Measurements from ENCODE around the gene LRFN3.
"Not testable (repeated sequence)": the region's sequence is repeated elsewhere in the genome, so short reads cannot be mapped to it uniquely, and the experiment has no call there.

Gene LRFN3, protein sequence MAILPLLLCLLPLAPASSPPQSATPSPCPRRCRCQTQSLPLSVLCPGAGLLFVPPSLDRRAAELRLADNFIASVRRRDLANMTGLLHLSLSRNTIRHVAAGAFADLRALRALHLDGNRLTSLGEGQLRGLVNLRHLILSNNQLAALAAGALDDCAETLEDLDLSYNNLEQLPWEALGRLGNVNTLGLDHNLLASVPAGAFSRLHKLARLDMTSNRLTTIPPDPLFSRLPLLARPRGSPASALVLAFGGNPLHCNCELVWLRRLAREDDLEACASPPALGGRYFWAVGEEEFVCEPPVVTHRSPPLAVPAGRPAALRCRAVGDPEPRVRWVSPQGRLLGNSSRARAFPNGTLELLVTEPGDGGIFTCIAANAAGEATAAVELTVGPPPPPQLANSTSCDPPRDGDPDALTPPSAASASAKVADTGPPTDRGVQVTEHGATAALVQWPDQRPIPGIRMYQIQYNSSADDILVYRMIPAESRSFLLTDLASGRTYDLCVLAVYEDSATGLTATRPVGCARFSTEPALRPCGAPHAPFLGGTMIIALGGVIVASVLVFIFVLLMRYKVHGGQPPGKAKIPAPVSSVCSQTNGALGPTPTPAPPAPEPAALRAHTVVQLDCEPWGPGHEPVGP

DNA sequence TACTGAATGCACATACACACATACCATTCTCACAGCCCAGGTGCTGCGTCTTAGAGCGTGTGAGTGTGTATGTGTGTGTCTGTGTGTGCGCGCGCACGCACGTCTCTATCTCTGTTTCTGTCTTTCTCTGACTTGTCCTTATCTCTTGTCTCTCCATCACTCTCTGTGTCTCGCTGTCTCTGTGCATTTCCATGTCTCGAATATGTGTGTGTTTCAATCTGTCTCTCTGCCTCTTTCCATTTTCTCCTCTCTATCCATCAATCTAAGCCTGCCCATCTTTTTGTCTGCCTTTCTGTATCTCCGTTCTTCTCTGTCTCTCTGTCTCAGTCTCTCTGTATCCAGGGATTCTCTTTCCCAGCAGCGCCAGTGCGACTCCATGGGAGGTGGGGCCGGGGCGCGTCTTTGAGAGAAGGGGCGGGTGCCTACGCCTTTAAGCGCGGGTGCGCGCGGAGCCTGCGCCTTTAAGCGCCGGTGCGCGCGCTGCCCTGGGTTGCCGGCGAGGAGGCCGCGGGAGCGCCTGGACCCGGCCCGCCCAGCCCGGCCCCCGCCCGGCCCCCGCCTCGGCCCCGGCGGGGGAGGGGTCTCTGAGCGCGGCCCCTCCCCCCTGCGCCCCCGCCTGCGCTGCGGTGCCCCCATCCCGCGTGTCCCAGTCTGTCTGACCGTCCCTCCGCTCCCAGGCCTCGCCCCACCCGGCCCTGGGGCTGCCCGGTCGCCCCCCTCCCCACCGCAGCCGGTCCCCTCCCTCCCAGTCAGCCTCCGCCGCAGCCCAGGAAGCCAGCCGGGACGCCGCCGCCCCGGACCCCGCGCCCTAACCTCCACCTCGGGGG, at the start of gene LRFN3:
Gene LRFN3, plus strand, starts transcription at position 464 of the 827 bp plus-strand sequence. CDS start 3,052 bp downstream, outside the sequence.
- peak; percentile 74 for DNase-seq

DNA sequence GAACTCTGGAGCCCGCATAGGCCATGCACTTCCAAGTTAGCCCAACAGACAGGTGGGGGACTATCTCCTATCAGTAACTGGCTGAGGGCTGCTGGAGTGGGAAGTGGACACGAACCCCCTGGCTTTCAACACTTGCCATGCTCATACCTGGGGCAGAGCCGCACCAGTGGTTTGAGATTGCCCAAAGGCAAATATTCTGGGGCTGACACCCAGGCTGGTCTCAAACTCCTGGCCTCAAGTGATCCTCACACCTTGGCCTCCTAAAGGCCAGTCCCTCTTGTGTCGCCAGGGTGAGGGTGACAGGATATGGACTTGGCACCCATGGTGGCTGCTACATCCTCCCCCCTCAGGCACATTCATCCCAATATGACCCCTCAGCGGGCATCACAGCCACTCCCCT, 49.0 kb upstream of the LRFN3 start:
- no peak for DNase-seq

DNA sequence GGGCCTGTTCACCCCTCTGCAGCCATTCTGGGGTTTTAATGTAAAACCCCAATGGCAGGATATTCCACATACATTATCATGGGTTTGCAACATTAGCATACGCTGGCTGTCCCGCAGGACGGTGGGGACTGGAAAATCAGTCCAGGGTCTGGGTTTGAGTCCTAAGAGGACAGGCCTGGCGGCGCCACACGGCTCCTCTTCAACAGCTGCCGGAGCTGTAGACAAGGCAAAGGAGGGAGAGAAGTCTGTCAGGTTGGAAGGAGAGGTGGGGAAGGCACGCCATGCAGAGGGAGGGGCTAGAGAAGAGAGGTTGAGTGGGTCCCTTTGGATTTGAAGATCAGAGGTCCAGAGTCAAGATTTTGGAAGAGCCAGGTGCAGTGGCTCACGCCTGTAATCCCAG, 47.8 kb upstream of the LRFN3 start:
- DNase-seq = no peak

DNA sequence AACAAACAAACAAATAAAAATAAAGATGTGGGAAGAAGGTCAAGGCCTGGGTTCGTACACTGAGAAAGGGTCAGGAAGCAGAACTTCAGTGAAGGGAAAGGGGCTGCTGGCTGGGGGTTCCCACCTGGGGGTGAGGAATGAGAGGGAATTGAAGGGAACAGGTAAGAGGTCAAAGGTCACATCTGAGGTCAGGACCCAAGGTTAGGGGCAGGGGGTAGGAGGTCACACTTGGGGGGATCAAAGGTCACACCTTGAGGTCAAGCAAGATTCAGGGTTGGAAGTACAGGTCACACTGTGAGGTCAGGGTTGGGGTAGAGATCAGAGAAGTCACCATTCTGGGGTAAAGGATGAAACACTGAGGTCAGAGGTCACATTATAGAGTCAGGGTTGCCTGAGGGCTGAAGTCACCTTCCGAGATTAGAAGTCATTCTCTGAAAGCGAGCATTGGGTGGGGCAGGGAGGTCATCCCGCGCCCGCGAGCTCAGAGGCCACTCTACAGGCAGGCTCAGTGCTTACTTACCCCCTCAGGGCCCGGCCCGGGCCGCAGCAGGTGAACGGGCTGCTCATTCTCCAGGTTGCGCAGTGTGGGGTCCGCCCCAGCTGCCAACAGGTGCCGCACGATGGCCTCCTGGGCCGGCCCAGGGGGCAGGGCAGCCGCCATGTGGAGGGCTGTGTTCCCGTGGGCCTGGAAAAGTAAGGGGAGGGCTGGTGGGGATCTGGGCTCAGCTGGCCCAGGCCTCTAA, 46.6 kb upstream of the LRFN3 start:
- no peak for DNase-seq

DNA sequence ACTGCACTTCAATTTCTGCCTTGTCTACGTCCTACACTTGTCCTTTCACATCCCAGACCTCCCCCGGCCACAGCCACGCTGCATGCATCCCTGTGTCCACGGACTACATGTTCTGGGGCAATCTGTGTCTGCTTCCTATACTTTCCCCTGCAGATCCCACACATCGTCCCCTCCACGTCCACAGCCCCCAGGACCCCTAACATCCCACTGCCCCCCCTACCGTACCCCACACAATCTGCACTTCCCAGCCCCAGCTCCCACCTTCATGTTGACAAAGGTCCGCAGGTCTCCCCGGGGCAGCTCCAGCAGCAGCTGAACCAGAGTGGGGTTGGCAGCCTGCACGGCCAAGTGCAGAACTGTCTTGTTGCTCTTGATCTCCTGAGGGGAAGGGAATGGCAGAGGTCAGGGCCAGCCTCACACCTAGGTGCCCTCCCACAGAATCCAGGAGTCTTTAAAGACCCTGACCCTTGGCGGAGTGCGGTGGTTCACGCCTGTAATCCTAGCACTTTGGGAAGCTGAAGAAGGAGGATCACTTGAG, 46.0 kb upstream of the LRFN3 start:
- no peak for DNase-seq

DNA sequence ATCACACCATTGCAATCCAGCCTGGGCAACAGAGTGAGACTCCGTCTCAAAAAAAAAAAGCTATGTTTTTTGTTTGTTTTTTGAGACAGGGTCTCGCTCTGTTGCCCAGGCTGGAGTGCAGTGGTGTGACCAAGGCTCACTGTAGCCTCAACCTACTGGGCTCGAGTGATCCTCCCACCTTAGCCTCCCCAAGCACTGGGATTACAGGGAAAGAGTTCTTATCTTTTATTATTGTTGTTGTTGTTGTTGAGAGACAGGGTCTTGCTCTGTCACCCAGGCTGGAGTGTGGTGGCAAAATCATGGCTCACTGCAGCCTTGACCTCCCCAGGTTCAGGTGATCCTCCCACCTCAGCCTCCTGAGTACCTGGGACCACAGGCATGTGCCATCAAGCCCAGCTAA, 44.4 kb upstream of the LRFN3 start:
- DNase-seq = not testable (repeated sequence)

DNA sequence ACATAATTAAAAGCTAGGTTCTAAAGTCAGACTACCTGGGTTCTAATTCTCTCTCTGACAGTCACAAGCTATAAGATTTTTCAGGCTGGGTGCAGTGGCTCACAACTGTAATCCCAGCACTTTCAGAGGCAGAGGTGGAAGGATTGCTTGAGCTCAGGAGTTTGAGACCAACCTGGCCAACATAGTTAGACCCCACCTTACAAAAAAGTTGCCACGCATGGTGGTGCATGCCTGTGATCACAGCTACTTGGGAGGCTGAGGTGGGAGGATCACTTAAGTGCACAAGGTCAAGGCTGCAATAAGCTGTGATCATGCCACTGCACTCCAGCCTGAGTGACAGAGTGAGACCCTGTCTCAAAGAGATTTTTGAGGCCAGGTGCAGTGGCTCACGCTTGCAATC, 41.8 kb upstream of the LRFN3 start:
- no peak for DNase-seq

DNA sequence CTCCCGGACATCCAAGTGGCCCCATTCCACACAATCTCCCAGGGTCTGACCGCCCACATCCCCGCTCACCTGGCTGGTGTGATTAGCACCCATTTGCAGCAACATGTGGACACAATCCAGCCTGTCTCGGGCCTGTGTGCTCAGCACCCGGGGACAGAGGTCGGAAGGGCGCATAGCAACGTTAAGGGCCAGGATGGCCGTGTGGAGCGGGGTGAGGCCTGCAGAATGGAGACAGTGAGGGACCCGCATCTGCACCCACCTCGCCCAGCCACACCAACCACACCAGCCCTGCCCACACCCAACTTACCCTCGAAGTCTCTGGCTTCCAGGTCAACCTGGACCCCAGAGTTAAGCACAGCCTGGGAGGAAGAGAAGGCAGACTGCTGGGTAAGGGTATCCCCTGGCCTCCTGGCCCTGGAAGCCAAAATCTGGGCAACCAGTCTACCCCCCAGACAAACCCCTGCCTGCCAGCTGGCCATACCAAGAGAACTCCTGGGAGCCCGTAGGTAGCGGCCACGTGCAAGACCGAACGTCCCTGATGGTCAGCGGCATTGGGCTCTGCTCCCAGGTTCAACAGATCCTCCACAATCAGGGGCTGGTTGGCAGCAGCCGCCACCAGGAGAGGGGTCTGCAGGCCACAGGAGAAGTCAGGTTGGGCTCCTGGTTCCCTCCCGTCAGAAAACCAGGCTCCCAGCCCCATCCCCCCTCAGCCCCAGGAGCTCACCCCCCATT, 40.1 kb upstream of the LRFN3 start:
- DNase-seq = no peak

DNA sequence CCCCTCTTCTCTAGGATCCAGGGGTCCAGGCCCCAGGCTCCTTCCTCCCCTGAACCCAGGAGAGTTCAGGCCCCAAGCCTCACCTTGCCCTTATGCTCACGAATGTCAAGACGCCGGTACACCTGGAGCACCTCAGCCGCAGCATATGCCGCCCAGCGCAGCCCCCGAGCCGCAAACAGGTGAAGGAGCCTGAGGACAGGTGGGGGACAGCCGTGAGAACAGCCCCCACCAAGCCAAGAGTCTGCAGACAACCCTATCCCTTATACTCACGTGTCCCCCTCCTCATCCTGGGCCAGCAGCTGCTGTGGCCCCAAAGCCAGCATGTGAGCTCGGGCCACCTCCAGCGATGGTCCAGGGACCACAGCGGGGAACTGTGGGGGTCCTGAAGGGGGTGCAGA, 39.5 kb upstream of the LRFN3 start:
- DNase-seq = no peak

DNA sequence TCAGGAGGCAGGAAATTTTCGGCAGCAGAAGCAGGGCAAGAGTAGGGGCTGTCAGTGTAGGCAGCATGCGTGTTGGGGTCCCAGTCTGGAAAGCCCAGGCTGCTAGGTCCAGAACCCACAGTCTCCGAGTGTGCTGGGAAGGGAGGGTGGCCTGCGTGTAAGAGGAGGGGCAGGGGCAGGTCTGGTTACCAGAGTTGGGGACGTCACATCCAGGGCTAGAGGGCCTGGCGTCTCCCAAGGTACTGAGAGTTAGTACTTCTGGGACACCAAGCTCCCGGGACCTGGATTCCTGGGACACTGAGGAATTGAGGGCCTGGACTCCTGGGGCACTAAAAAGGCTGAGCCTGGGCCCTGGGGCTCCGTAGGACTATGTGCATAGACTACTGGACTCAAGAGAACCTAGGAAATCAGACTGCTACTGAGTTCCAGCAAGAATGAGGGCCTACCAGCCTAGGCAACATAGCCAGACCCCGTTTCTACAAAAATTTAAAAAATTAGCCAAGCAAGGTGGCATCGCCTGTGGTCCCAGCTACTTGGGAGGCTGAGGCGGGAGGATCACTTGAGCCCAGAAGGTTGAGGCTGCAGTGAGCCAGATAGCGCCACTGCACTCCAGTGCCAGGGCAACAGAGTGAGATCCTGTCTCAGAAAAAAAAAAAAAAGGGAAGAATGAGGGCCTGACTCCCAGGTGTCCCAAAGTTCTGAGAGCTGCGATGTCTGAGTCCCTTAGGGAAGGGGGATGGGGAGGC, 38.3 kb upstream of the LRFN3 start:
- DNase-seq = no peak

DNA sequence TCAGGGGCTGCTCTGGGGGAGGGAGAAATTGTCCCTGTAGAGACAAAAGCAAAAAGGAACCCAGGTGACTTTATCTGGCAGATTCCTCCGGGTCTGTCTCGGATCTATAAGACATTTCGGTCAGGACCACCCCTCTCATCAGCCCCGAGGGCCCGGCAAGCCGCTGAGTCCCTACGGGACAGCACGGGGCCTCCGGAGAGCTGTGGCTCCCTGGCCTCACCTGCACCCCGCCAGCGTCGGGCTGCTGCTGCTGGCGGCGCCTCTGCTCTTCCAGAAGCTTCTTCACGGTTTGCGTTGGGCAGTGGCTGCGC, 37.7 kb upstream of the LRFN3 start:
- peak; percentile 1 for DNase-seq

DNA sequence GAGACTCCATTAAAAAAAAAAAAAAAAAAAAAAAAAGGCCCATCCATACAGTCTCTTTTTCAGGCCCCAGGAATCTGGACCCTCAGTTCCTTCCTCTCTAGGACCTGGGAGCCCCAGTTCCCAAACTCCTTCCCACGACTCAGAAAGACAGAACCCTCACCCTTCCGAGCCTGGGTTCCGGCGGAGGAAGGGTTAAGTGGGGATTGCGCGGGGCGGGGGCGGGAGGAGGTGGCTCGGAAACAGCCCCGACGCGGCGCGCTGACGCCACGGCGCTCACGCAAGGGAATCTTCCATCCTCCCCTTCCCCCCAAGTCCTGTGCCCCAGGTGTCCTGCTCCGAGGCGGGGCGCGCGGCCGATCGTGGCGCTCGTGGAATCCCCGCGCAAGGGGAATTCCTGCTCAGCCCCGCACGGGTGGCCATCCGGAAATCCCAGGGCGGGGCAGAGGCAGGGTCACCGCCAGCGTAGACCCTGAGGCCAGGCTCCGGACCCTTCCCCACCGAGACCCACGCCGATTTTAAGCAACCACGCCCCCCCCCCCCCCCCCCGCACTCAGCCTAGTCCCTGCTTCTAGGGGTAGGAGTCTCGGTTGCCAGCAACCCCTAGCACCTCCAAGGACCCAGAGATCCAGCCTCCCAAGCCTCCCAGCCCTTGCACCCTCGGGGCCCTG, 36.5 kb upstream of the LRFN3 start:
- peak; percentile 83 for DNase-seq

DNA sequence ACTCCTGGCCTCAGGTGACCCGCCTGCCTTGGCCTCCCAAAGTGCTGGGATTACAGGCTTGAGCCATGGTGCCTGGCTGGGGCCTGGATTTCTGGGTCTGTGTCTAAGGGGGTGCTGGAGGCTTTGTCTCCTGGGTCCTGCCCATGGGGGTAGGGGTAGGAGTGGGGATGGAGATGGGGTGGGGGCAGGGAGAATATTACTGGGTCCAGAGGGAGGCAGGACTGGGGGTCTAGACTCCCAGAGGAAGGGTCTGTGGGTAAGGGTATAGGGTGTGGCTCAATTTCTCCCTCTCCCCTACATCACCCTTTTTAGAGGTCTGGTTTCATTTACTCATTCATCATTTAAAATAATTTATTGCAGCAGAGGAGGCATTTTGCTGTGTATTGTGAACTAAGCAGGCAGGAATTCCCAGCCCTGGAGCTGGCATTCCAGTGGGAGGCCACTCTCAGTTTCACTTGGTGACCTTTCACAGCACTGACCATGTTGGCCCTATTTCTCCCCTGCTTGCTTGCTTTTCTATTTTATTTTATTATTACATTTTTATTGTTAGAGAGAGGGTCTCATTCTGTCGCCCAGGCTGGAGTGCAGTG, 35.0 kb upstream of the LRFN3 start:
- no peak for DNase-seq

DNA sequence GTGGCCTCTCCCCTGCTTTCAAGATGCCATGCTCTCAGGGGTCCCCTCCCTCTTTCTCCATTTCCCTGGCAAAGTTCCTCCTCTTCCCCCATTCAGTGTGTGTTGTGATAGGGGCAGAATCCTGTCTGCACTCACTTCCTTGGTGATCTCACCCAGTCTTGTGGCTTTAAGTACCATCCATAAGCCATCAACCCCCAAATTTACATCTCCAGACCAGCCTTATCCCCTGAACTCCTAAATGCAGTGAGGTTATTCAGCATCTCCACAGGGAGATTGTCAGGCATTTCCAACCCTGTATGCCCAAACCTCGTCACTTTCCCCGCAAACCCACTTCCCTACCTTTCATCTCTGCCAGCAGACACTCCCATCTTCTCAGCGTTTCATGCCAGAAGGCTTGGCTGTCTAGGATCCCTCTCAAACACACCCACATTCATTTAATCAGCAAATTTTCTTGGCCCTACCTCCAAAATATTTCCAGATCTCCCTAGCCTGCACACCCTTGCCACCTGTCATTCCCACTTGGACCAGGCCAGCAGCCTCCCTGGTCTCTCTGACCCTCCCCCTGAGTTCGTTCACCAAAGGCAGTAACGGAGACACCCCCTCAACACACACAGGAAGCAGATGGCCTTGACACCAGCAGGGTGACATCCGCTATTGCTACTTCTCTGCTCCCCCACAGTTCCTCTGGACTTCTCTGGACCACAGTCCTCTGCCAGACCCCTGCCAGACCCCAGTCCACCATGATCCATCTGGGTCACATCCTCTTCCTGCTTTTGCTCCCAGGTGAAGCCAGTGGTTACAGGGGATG, 34.1 kb upstream of the LRFN3 start, which contains the start of gene HCST:
Gene HCST, plus strand, starts transcription at position 676 of the 808 bp plus-strand sequence. Its CDS starts 65 bp downstream, at position 741.
- DNase-seq = no peak

DNA sequence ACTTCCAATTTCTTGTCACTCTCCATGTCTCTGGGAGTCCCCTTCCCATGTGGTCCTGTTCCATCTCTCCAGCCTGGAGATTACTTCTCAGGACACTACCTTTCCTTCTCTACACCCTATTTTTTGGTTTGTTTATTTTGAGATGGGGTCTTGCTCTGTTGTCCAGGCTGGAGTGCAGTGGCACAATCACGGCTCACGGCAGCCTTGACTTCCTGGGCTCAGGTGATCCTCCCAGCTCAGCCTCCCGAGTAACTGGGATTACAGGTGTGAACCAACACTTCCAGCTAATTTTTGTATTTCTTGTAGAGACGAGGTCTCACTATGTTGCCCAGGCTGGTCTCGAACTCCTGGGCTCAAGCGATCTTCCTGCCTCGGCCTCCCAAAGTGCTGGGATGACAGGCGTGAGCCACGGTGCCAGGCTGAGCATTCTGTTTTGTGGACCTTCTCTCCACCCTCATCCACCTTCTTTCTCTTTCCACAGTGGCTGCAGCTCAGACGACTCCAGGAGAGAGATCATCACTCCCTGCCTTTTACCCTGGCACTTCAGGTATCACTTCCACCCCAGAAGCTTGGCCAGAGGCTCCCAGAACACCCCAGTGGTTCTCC, 33.2 kb upstream of the LRFN3 start:
- no peak for DNase-seq

DNA sequence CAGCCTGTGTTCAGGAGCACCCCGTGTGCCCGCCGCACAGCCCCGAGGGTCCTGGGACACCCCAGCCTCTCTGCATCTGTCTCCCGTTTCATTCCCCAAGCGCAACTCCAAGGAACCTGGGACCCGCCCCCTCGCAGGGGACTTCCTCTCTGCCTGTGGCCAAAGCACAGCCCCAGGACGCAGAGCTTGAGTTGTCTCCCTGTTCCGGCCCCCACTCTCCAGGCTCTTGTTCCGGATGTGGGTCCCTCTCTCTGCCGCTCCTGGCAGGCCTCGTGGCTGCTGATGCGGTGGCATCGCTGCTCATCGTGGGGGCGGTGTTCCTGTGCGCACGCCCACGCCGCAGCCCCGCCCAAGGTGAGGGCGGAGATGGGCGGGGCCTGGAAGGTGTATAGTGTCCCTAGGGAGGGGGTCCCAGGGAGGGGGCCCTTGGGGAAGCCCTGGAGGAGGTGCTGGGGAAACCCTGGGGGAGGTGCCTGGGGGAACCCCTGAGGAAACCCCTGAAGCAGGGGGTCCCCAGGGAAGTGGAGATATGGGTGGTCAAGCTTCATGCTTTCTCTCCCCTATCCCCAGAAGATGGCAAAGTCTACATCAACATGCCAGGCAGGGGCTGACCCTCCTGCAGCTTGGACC, 32.5 kb upstream of the LRFN3 start:
- no peak for DNase-seq

DNA sequence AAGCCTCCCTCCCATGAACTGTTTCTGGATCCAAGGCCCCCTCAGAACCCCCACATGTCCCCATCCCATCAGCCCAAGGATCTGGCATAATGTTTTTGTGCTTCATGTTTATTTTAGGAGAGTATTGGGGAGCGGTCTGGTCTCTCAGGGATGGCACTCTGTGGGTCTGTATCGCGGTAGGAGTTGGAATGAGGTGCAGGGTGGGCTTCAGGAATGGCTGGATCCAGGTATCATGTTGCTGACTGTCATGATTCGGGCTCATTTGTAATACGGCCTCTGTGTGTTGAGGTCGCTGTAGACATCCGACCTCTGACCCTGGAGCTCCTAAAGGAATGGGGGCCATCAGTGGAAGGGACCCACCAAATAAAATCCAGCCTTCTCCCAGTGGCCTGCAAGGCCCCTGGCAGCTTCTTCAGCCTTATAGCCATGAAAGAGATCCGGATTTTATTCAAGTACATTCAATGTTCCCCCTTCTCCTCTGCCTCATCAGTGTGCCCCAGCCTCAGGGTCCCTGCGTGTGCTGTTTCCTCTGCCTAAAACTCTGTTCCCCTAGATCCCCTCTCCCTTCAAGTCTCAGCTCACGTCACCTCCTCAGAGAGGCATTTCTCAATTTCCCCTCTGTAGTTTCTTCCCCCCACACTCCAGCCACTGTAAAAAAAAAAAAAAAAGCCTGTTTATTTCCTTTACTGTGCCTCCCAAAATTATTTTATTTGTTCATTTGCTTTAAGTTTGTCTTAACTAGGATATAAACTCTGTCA, 31.7 kb upstream of the LRFN3 start:
- no peak for DNase-seq
